HepG2 (cell line): Measurements from ENCODE around the gene TLE7. TPM values are rescaled to one million over a fixed set of nuclear protein-coding genes. Genes with fewer than 3 reads are reported as not detected.

Source experiments
- ARID2 ChIP-seq: sonication (generic); formaldehyde crosslinking; IDR thresholded peaks from 2 replicates; pipeline ENCODE4 v1.8.1; 2022; ENCODE audit warnings: mild to moderate bottlenecking, missing genetic modification reagents, borderline replicate concordance
- ATF5 ChIP-seq: sonication (generic); formaldehyde crosslinking; IDR thresholded peaks from 2 replicates; pipeline ENCODE4 v1.4.0; 2020; ENCODE audit warnings: mild to moderate bottlenecking, low read depth, missing genetic modification reagents
- DNMT1 ChIP-seq: sonication (generic); formaldehyde crosslinking; IDR thresholded peaks from 2 replicates; pipeline ENCODE4 v1.5.1; 2020; ENCODE audit warnings: mild to moderate bottlenecking, missing genetic modification reagents
- ERF ChIP-seq: IDR thresholded peaks from 2 replicates; pipeline ENCODE4 v1.6.1; 2018; ENCODE audit warnings: missing biosample characterization, missing genetic modification reagents
- EZH2 ChIP-seq: conservative IDR thresholded peaks from 2 replicates; pipeline ENCODE4 v1.6.1; 2012; ENCODE audit warnings: mild to moderate bottlenecking, low read depth, low read length, moderate library complexity
- GATAD2A ChIP-seq: IDR thresholded peaks from 2 replicates; pipeline ENCODE4 v1.6.1; 2016
- MTF1 ChIP-seq: sonication (generic); formaldehyde crosslinking; IDR thresholded peaks from 2 replicates; pipeline ENCODE4 v1.5.0; 2020; ENCODE audit warnings: missing genetic modification reagents
- NCOA2 ChIP-seq: sonication (generic); formaldehyde crosslinking; IDR thresholded peaks from 2 replicates; pipeline ENCODE4 v1.8.0; 2022; ENCODE audit warnings: inconsistent platforms
- TRIM24 ChIP-seq: sonication (generic); formaldehyde crosslinking; IDR thresholded peaks from 2 replicates; pipeline ENCODE4 v1.8.0; 2022; ENCODE audit warnings: mild to moderate bottlenecking, missing genetic modification reagents
- ZNF3 ChIP-seq: IDR thresholded peaks from 2 replicates; pipeline ENCODE4 v1.7.0; 2017; ENCODE audit warnings: inconsistent platforms
- ZNF362 ChIP-seq: sonication (generic); formaldehyde crosslinking; IDR thresholded peaks from 2 replicates; pipeline ENCODE4 v1.4.0; 2020; ENCODE audit warnings: missing genetic modification reagents, mild to moderate bottlenecking, borderline replicate concordance
- ZNF382 ChIP-seq: sonication (generic); formaldehyde crosslinking; IDR thresholded peaks from 2 replicates; pipeline ENCODE4 v1.5.0; 2020; ENCODE audit warnings: missing genetic modification reagents, mild to moderate bottlenecking, borderline replicate concordance
- ZNF512 ChIP-seq: sonication (generic); formaldehyde crosslinking; IDR thresholded peaks from 2 replicates; pipeline ENCODE4 v1.4.0; 2020; ENCODE audit warnings: mild to moderate bottlenecking, missing genetic modification reagents
- ZNF780A ChIP-seq: sonication (generic); formaldehyde crosslinking; IDR thresholded peaks from 2 replicates; pipeline ENCODE4 v1.8.0; 2022; ENCODE audit warnings: mild to moderate bottlenecking, missing genetic modification reagents, moderate library complexity
- polyA plus RNA-seq, 8 experiments: library from polyadenylated mRNA; depleted of rRNA in 3 of 8; stranded (reverse) in 7 of 8; unstranded in 1 of 8; fragments of >200 nt; fragmentation: Illumina TruSeq in 4 of 8; extraction: Trizol in 4 of 8; gene quantifications; 2 replicates each; pipeline versions ENCODE4 v1.2.1 to v1.2.3, GENCODE V29; 2011 to 2016; ENCODE audit warnings: low read depth in 4 of 8, missing spikeins in 1 of 8, mixed read lengths in 1 of 8; ENCODE audit not compliant: insufficient read depth in 1 of 8
- total RNA-seq, 5 experiments: library from RNA; depleted of rRNA; stranded (reverse); fragments of >200 nt; fragmentation: Illumina TruSeq; extraction: Trizol; gene quantifications; 2 replicates each; pipeline ENCODE4 v1.2.3, GENCODE V29; 2016; ENCODE audit warnings: low read depth in 1 of 5
- TF ChIP-seq, protein P1 (sequence below), 2 experiments: IDR thresholded peaks; 2 replicates each; pipeline ENCODE4 v1.6.1; 2011 to 2012; ENCODE audit warnings: low read length in 2 of 2, borderline replicate concordance in 1 of 2, low read depth in 1 of 2, mild to moderate bottlenecking in 1 of 2, moderate library complexity in 1 of 2
- TF ChIP-seq, protein P2 (sequence below): sonication (generic); formaldehyde crosslinking; IDR thresholded peaks from 2 replicates; pipeline ENCODE4 v1.5.1; 2020; ENCODE audit warnings: mild to moderate bottlenecking, moderate library complexity, missing genetic modification reagents
- TF ChIP-seq, protein P3 (sequence below): sonication (generic); formaldehyde crosslinking; IDR thresholded peaks from 2 replicates; pipeline ENCODE4 v1.8.0; 2022; ENCODE audit warnings: mild to moderate bottlenecking, missing genetic modification reagents, borderline replicate concordance

Gene TLE7
- total and polyA plus RNA-seq, 2 of the 13 experiments (the other 11 are each of a cell fraction or from before 2014, with no cell fraction given), result not detected

- TF ChIP-seq, protein P1, sequence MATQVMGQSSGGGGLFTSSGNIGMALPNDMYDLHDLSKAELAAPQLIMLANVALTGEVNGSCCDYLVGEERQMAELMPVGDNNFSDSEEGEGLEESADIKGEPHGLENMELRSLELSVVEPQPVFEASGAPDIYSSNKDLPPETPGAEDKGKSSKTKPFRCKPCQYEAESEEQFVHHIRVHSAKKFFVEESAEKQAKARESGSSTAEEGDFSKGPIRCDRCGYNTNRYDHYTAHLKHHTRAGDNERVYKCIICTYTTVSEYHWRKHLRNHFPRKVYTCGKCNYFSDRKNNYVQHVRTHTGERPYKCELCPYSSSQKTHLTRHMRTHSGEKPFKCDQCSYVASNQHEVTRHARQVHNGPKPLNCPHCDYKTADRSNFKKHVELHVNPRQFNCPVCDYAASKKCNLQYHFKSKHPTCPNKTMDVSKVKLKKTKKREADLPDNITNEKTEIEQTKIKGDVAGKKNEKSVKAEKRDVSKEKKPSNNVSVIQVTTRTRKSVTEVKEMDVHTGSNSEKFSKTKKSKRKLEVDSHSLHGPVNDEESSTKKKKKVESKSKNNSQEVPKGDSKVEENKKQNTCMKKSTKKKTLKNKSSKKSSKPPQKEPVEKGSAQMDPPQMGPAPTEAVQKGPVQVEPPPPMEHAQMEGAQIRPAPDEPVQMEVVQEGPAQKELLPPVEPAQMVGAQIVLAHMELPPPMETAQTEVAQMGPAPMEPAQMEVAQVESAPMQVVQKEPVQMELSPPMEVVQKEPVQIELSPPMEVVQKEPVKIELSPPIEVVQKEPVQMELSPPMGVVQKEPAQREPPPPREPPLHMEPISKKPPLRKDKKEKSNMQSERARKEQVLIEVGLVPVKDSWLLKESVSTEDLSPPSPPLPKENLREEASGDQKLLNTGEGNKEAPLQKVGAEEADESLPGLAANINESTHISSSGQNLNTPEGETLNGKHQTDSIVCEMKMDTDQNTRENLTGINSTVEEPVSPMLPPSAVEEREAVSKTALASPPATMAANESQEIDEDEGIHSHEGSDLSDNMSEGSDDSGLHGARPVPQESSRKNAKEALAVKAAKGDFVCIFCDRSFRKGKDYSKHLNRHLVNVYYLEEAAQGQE (IDR thresholded peaks at IDR 0.05; ENCODE audit: borderline replicate concordance in 1 of 2, low read depth in 1 of 2, low read length in 2 of 2), result no peak
- TF ChIP-seq, protein P2, sequence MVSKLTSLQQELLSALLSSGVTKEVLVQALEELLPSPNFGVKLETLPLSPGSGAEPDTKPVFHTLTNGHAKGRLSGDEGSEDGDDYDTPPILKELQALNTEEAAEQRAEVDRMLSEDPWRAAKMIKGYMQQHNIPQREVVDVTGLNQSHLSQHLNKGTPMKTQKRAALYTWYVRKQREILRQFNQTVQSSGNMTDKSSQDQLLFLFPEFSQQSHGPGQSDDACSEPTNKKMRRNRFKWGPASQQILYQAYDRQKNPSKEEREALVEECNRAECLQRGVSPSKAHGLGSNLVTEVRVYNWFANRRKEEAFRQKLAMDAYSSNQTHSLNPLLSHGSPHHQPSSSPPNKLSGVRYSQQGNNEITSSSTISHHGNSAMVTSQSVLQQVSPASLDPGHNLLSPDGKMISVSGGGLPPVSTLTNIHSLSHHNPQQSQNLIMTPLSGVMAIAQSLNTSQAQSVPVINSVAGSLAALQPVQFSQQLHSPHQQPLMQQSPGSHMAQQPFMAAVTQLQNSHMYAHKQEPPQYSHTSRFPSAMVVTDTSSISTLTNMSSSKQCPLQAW, result no peak; the same call in 1 of the 2 replicates
- no peak for TF ChIP-seq MTF1
- no peak for TF ChIP-seq ZNF382 (CRISPR knock-in tag)
- TF ChIP-seq ZNF780A (CRISPR knock-in tag), result no peak
- peak; percentile 8; the same call in 1 of the 2 replicates for TF ChIP-seq ATF5 (CRISPR knock-in tag)
- no peak for TF ChIP-seq ZNF362
- no peak for TF ChIP-seq ZNF512 (CRISPR knock-in tag)
- TF ChIP-seq, protein P3, sequence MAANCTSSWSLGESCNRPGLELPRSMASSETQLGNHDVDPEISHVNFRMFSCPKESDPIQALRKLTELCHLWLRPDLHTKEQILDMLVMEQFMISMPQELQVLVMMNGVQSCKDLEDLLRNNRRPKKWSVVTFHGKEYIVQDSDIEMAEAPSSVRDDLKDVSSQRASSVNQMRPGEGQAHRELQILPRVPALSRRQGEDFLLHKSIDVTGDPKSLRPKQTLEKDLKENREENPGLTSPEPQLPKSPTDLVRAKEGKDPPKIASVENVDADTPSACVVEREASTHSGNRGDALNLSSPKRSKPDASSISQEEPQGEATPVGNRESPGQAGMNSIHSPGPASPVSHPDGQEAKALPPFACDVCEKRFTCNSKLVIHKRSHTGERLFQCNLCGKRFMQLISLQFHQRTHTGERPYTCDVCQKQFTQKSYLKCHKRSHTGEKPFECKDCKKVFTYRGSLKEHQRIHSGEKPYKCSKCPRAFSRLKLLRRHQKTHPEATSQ, result no peak
- TF ChIP-seq ARID2 (CRISPR knock-in tag), result 0 out of 2 replicates have a peak, but pooled peaks have one; percentile 28
- TF ChIP-seq ZNF3 (CRISPR knock-in tag), result no peak
- TF ChIP-seq GATAD2A (CRISPR knock-in tag), result no peak
- TF ChIP-seq ERF (CRISPR knock-in tag), result no peak
- no peak for TF ChIP-seq DNMT1
- TF ChIP-seq NCOA2 (CRISPR knock-in tag), result no peak
- no peak for TF ChIP-seq TRIM24 (CRISPR knock-in tag)
- no peak for TF ChIP-seq EZH2
These were observed 1.0 kb downstream of the TLE7 start (continued) for GRCh38 chr16:71440669-71441347.
